Suppressor macrophage treated with lipopolysaccharide for 4 hours (primary cell): Measurements from ENCODE around the gene SAMD4B.

Experiments used
- DNase-seq: peaks from one replicate; pipeline ENCODE4 v3.0.0-alpha.2; 2020

SAMD4B gene

DNA sequence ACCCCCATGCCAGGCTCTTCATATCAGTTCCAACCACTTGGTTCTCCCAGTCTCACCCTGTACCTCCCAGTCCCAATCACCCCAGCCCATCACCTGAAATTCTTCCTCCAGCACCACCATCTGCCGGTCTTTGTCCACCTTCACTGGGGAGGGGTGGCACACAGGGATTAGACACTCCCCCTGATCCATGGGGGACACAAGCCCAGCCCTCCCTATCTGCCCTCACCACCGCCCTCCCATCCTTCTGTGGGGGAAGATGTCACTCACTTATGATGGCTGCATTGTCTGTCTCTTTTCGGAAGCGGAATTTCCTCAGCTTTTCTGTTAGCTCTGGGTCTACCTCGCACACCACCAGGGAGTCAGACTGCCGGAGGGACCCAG lies 7.1 kb upstream of the SAMD4B start:
- peak; percentile 19 for DNase-seq

DNA sequence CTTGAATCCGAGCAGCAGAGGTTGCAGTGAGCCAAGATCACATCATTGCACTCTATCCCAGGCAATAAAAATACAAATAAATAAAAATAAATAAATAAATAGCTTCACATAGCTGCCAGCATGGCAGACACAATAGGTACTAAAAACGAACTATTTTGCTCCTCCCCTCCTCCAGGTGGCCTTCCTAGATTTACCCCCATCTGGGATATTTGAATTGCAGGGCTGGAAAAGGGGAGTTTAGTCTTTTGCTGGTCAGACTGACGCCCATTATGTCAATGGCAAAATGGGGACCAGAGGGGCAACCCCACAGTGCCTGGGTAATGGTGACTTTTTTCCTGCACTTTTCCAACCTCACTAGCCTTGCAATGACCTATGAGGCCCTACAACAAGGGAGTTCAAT lies 5.7 kb upstream of the SAMD4B start:
- no peak for DNase-seq

DNA sequence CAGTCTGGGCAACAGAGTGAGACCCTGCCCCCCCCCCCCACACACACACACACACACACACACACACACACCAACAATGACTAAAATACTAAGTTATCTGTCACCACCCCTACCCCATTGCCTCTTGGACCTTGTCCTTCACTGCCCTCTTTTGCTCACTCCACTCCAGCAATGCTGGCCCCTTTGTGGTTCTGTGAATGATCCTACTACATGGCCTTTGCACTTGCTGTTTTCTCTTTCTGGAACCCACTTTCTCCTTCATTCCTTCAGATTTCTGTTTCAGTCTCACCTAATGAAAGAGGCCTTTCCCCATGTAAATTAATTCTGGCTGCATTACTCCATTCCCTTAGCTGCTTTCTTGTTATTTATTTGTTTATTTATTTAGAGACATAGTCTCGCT lies 2.5 kb upstream of the SAMD4B start:
- no peak for DNase-seq

DNA sequence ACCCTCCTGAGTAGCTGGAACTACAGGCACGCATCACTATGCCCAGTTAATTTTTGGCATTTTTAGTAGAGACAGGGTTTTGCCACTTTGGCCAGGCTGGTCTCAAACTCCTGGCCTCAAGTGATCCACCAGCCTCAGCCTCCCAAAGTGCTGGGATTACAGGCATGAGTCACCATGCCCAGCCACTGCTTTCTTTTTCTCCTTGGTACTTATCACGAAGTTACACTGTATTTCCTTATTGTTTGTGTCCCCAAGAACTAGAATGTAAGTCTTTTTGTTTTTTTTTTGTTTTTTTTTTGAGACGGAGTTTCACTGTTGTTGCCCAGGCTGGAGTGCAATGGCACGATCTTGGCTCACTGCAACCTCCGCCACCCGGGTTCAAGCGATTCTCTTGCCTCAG lies 2.1 kb upstream of the SAMD4B start:
- peak; percentile 34 for DNase-seq

DNA sequence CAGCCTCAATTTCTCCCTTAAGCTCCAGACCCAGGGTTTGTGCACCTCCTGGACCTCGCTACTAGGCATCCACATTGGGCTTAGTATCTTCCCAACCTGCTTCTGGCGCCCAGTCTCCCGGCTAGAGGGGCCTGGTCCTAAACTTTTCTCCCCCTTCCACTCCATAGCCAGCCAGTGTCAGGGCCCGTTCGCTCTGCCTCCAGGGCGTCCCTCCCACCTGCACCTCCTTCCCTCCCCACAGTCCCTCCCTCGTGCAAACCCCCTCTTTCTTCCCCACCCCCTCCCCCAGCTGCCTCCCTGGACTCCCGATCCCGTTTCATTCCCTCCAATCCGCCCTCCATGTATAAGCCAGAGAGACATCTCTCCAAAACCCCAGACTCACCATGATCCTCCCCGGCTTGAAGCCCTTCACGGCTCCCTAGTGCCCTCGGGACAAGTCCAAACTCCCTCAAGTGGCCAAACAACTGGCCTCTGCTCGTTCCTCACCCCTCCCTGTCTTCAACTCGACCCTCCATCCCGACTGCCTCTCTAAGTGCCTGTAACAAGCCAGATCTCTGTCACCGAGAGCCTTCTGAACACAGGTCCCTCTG lies 997 bp upstream of the SAMD4B start:
- DNase-seq, result peak; percentile 46

DNA sequence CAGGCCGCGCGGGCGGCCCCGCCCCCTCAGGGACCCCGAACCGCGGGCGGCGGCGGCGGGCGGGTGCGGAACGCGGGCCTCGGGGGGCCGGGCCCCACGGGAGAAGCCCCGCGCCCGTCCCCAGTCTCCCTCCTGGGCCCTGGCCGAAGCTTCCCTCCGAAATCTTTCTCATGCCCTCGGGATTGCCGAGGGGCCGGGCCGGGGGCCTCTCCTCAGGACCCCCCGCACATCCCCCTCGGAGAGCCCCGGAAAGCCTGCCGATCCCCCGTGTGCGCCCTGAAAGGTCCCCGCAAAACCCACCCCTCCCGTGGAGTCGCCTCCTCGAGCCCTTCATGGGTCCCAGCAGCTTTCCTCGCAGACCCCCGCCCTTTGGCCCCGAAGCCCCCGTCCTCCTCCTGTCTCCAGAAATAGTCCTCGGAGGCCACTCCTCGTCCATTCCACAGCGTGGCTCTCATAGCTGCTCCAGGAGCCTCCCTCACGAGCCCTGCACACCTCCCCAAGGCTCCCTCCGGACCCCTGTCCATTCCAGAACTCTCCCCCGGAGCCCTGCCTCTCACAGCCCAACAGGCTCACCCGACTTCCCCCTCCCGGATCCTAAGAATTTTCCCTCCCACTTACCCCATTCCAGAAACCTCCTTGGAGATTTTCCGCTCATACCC lies 555 bp downstream of the SAMD4B start:
- DNase-seq, result no peak

DNA sequence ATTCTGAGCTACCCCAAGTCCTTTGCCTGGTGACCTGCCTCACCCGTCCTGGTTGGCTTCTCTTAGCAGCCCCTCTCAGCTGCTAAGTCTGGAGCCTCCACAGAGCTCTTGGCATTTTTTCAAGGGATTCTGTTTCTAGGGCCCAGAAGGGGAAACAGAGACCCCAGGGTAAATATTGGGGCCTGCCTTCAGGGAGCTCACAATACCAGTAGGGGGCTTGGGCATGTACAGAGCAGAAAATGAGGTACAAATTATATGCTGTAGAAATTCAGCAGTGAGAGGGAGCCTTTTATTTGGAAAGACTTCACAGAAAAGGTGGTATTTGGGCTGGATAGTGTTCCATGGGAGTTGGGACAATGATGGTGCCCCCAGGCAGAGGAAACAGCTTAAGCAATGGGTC lies 3.7 kb downstream of the SAMD4B start:
- no peak for DNase-seq

DNA sequence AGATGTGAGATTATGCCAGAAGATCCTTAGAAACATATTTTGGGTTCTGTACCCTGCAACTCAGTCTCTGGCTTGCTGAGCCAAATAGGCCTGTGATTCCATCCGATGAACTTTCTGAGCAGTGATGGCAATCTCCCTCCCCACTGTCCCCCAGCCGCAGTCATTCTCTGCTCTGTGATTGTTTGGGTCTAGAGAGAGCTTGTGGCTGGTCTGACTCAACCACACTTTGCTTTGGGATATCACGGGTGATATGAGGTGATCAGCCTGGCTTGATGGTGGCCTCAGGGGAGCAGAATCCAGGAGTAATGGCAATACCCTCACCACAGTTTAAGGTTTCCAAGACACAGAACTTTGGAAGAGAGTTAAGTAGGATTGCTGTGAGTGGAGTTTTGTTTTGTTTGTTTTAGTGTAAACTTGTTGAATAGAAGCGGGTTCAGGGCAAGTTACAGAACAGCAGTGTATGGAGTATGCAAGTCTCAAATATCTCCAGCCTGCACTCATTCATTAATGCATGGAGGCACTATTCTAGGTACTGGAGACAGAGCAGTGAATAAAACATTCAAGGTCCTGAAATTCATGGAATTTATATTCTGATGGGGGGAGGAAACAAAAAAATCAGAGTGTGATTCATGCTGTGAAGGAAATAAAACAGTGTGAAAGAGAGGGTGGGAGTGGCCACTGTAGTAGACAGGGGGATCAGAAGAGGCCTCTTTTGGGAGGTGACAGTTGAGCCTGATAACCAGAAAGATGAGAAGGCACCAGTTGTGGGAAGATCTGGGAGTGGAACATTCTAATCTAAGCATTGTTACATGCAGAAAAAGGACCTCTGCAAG lies 5.3 kb downstream of the SAMD4B start:
- DNase-seq, result no peak

DNA sequence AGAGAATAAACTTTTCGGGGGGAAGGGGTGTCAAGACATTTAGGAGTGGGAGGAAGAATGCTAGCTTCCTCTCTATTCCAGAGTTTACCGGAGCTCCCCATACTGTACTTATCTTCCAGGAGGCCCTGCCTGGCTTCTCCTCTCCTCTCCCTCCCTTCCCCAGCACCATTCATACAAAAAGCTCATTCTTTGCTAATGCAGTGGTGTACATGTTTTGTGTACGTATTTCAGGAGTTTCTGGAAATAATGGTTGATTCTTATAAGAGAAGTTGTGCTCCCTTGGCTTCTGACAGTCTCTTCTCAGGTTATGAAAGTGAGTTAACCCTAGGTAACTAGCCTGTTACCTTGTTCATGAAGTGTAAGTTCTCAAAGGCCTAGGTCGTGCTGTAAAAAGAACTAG lies 7.1 kb downstream of the SAMD4B start:
- no peak for DNase-seq

DNA sequence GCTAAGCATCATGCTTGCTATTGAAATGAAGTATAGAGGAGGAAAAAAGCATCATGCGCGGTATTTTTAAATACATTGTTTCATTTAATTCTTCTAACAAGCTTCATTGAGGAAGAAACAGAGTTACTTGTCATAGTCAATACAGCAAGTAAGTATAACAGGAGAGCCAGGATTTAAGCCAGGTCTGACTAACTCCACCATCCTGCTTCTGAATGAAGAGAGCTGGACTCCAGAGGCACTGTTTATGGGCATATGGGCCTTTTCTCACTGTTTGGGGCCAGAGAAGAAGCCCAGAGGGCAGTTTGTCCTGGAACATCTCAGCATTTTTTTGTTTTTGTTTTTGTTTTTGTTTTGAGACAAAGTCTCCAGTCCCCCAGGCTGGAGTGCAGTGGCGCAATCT lies 7.9 kb downstream of the SAMD4B start:
- DNase-seq, result no peak

DNA sequence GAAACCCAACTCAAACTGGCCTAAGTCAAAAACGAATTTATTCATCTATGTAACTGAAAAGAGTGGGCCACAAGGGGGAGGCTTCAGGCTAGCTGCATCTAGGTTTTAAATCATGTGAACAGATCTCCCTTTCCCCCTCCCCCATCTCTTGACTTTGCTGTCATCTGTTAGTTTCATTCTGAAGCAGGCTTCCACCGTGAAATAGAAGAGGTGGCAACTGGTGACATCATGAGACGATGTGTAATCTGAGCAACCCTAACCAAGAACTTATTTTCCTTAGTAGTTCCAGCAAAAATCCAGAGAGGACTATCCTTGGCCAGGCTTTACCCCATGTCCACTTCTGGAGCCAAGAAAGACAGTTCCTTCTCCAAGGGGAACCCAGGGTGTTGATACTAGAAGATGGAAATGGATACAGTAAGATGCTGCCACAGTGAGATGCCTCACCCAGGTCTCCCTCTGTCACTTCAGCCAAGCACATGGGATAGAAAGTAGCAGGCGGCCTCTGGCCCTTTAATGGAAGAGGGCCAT lies 9.4 kb downstream of the SAMD4B start:
- peak; percentile 85 for DNase-seq

DNA sequence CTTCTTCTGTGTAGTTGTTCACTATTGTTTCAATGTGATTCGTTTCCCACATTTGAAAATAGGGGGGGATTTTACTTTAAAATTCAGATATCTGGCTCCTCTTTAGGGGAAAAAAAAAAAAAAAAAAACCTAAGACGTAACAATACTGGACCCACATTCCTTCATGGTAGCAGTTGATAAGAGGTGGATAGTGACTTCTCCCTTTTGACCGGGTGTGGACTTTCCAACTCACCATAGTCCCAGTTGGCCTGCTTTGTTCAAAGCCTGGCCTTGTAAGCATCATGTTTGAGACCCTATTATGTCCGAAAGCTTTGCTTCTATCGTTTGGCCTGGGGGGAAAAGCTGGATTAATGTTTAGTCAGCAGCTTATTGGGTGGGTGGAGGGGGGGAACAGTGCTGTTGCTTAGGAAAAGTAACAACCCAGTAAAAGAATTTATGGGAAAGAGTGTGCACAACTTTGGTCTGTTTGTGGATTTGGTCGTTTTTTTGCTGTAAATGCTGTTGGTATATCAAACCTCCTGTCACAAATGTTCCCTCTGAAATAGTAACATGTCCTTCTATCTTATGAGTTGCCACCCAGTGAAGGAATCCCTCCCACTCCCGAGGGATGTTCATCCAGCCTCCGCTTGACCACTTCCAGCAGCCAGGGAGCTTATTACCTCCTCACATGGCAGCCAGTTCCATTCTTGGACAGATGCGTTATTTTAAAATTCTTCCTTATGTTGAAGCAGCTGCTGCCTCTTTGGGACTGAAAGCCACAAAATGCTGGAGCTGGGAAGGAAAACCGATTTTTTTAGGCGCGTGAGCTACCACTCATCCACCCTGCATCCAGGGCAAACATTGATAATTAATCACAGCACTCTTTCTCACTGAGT lies 10.4 kb downstream of the SAMD4B start:
- no peak for DNase-seq

DNA sequence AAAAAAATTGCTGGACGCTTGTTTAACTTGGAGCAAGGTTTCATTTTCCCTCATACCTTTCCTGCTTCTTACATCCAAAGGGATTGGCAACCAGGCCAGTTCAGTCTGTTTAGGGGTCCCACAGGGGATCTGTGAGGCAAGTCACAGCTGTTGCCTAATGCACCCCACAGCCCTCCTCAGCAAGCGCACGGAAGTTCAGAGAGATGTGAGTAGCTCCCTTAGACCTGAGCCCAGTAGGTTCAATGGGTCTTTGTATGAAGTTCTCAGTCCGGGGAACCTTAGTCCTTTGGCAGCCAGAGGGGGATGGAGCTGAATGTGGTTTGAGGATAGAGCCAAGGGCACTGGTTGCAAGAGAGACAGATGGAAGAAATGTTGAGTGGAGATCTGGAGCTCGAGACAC lies 13.0 kb downstream of the SAMD4B start:
- no peak for DNase-seq

DNA sequence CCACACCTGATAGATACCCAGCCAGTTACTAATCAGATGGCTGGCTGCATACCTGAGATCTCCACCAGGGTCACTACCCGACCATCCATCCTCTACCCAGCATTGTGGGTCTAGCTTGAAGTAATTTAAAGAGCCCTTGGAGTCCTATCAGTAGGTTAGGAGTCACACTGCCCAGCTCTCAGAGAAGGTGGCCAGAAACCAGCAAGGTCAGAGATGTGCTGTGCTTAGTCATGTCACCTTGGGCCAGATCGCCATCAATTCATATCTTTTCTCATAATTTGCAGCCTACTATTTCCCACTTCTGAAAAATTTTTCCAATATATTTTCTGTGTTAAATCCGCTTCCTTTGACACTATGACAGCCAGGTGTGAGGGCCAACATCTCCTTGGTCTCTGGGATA lies 13.9 kb downstream of the SAMD4B start:
- DNase-seq, result no peak

DNA sequence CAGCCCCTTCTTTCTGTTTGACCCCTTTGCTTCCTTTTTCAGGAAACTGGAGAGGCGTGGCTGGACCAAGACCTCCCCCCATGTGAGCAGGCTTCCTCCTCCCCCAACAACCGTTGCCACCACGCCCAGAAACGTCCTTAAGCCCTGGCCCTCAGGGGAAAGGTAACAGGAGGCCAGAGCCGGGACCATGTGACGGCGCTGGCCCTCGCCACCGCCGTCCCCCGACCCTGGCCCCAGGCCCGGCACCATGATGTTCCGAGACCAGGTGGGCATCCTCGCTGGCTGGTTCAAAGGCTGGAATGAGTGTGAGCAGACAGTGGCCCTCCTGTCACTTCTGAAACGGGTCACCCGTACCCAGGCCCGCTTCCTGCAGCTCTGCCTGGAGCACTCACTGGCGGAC lies 14.4 kb downstream of the SAMD4B start:
- no peak for DNase-seq

DNA sequence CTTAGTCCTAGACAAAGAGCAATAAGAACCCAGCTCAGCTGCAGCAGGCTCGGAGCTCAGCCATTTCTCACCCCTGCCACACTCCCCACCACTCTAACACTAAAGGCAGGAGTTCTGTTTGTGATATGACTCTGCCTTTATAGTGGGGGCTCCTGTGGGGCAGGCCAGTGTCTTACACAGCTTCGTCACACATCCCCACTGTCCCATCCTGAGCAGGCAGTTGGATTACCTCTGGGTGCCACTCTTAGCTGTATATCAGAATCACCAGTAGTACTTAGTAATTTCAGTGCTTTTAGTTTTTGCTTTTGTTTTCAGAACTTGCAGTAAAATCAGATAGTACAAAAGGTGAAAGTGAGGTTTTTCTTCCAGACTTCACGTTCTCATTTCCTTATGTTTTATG lies 16.8 kb downstream of the SAMD4B start:
- no peak for DNase-seq

DNA sequence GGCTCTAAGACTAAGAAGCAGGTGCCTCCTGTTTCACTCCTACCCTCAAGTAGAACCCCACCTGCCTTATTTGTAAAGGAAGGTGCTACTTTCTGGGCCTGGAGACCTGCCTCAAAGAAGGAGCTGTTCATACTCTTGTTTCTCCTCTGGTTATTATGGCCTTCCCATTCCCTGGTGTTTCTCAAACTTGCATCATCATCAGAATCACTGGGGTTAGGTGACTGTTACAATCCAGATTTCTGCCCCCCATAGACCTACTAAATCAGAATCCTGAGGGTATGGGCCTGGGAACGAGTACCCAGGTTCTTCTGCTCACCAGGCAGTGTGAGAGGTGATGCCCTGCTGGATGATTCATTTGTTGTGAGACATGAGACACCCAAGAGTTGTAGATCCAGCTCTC lies 18.4 kb downstream of the SAMD4B start:
- no peak for DNase-seq

DNA sequence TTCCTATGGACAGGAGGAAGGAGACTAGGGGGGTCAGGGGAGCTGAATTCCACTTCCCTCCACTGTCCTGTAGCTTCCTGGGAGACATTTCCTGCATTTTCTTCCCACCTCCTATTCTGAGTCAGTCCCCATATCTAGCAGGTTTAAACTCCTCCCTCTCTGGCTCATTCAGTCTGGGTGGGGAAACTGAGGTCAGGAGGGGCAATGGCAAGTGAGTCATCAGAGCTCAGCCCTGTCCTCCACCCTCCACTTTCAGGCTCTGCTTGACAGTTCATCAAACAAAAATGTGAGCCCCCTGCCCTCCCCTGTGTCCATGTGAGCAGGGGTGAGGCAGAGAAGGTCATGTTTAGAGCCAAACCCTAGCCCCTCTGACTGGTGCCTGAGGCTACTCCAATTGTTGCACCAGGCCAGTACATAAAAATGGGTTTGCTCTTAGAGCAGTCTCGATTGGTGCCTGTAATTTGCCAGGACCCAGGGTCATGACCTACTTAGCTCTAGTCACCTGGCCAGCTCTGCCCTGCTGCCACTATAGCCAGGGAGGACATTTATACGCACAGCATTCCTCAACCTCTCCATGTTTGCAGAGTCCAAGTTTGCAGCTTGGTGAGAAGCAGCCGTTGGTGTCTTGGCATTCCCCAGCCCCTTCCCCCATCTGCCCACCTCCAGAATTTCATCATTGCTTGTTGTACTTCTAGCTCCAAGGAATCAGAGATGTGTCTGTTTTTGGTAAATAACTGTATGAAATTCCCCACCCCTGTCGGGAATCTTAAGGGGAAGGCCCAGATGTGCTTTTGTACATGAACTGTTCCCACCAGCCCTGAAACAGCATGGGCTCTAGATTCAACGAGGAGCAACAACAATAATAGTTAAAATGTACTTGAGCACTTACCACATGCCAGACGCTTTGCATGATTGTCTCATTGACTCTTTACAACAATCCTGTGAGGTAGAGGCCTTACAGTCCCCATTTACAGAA lies 20.7 kb downstream of the SAMD4B start:
- peak; percentile 27 for DNase-seq

DNA sequence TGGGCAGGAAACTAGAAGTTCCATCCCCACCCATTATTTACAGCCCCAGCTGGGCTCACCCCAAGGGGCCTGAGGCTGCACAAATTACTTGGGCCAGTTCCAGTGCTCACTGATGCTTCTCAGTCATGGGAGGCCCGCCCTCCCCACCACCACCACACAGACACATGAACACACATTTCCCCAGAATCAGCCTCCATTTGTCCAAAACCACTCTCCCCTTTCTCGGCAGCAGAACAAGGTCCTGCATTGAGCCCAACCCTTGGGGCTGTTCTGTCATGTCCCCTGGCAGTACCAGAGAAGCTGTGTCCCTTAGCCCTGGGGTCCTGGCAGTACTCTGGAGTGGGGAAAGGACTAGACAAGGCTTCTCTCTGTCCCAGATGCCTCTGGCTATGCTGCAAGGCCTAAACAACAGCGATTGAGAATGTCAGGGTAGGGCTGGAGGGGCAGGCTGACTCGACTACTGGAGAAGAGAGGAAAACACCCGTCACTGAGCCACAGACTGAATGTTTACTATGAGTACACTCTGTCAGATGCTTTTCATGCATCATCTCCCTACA lies 21.8 kb downstream of the SAMD4B start:
- DNase-seq, result no peak

DNA sequence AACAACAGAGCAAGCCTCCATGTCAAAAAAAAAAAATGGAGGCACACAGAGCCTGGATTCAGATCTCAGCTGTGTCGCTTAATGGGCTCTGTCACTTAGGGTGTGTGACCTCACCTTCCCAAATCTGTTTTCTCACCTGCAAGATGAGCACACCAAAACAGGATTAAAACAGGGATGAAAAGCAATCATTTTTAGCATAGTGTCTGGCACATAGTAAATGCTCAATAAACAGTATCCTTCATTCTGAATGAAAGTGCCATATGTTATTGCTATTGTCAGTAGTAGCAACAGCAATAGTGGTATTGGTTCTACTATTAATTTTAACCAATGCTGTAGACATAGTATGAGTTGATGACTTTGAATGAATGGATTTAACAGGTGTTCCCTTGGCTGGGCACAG lies 23.3 kb downstream of the SAMD4B start:
- no peak for DNase-seq

DNA sequence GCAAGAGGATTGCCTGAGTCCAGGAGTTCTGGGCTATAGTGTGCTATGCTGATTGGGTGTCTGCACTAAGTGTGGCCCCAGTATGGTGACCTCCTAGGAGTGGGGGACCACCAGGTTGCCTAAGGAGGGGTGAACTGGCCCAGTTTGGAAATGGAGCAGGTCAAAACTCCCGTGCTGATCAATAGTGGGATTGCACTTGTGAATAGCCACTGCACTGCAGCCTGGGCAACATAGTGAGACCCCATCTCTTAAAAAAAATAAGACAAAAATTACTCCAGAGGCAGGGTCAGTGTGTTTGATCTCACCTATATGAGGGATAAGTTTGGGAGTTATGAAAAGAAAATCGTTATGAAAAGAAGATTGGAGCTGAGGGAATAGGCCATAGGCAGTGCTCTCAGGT lies 27.0 kb downstream of the SAMD4B start:
- DNase-seq, result no peak

DNA sequence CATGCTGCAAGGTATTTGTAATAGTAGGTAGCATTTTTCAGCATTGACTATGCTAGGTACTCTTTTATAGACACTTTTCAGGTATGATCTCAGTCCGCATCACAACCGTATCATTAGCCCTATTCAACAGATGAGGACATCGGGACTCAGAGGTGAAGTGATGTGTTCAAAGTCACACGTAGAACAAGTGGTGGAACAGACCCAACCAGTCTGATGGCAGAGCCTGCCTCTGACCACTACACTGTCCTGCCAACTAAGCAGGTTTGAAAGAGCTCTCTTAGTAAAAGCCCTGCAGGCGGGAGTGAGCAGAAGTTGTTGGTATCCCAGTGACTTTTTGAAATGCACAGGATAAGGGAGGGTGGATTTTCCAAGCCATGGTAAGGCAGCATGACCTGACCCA lies 28.5 kb downstream of the SAMD4B start:
- DNase-seq, result no peak
